ENCODE measurements around the gene HNRNPH1.
A peak's percentile ranks its signal among the peaks of the same experiment; 100 is the strongest.
"Not testable (repeated sequence)": the region's sequence is repeated elsewhere in the genome, so short reads cannot be mapped to it uniquely, and the experiment has no call there.

HNRNPH1 gene

GRCh38 chr5:179642626-179643025 is 19.2 kb upstream of the HNRNPH1 start:
- DNase-seq (ENCODE audit: low read depth); H3K4me3 ChIP-seq (ENCODE audit: low read depth, low read length): not testable (repeated sequence)

- not testable (repeated sequence) for DNase-seq (ENCODE audit: low read depth); H3K4me3 ChIP-seq (ENCODE audit: low read depth, low read length)
These were observed 18.3 kb upstream of the HNRNPH1 start for GRCh38 chr5:179641745-179642144.

- not testable (repeated sequence) for H3K4me3 ChIP-seq (ENCODE audit: low read depth, low read length); DNase-seq (ENCODE audit: low read depth)
These were observed 15.8 kb upstream of the HNRNPH1 start for GRCh38 chr5:179639296-179639695.

GRCh38 chr5:179634370-179635172 is 11.1 kb upstream of the HNRNPH1 start:
- not testable (repeated sequence) for H3K4me3 ChIP-seq (ENCODE audit: low read depth, low read length); DNase-seq (ENCODE audit: low read depth)

GRCh38 chr5:179633501-179634369 is 10.3 kb upstream of the HNRNPH1 start:
- peak overlapping the region; percentile 62 for H3K4me3 ChIP-seq (ENCODE audit: low read depth, low read length)
- DNase-seq (ENCODE audit: low read depth), result not testable (repeated sequence)

- peak overlapping the region; percentile 79 for H3K4me3 ChIP-seq (ENCODE audit: low read depth, low read length)
These were observed 1.4 kb upstream of the HNRNPH1 start for GRCh38 chr5:179624841-179625271.

GRCh38 chr5:179623906-179624741 is 653 bp upstream of the HNRNPH1 start:
- TF ChIP-seq MYC (IDR thresholded peaks at IDR 0.05; ENCODE audit: low read depth, low read length) (peak; percentile 89), POLR2A (IDR thresholded peaks at IDR 0.05; ENCODE audit: extremely low read depth, insufficient read length) (peak; percentile 57), MAX (IDR thresholded peaks at IDR 0.05; ENCODE audit: low read depth, low read length) (peak; percentile 84), CTCF (IDR thresholded peaks at IDR 0.05; ENCODE audit: low read depth, low read length) (no peak)
- peak; percentile 92 for DNase-seq (ENCODE audit: low read depth)
- peak overlapping the region; percentile 79 for H3K4me3 ChIP-seq (ENCODE audit: low read depth, low read length)

More at GRCh38 chr5:179624841-179625271, 1.4 kb upstream of the HNRNPH1 start:
- no peak for DNase-seq (ENCODE audit: low read depth)
- no peak for TF ChIP-seq MAX (IDR thresholded peaks at IDR 0.05; ENCODE audit: low read depth, low read length)
- TF ChIP-seq MYC (IDR thresholded peaks at IDR 0.05; ENCODE audit: low read depth, low read length), result no peak
- TF ChIP-seq CTCF (IDR thresholded peaks at IDR 0.05; ENCODE audit: low read depth, low read length), result no peak
- TF ChIP-seq POLR2A (IDR thresholded peaks at IDR 0.05; ENCODE audit: extremely low read depth, insufficient read length), result no peak

- no peak for TF ChIP-seq MAX (IDR thresholded peaks at IDR 0.05; ENCODE audit: low read depth, low read length)
- no peak for TF ChIP-seq CTCF (IDR thresholded peaks at IDR 0.05; ENCODE audit: low read depth, low read length)
- TF ChIP-seq POLR2A (IDR thresholded peaks at IDR 0.05; ENCODE audit: extremely low read depth, insufficient read length), result no peak
- no peak for TF ChIP-seq MYC (IDR thresholded peaks at IDR 0.05; ENCODE audit: low read depth, low read length)
- peak overlapping the region; percentile 88 for H3K4me3 ChIP-seq (ENCODE audit: low read depth, low read length)
- peak; percentile 36 for DNase-seq (ENCODE audit: low read depth)
These were observed 1.8 kb downstream of the HNRNPH1 start for GRCh38 chr5:179621551-179622214.

Measured in NB4 (cell line).